ENCODE measurements around the gene OR4X2. TPM values are rescaled to one million over a fixed set of nuclear protein-coding genes. Genes with fewer than 3 reads are reported as not detected.

Gene OR4X2
- total RNA-seq, 4 donors from 2014 or later, result not detected

- intact Hi-C loops (cut with DNase I; ENCODE audit: low total_unique reads), result no loop called here
- no peak for DNase-seq (ENCODE audit: low spot score in 2 of 2)
- WGBS, 2 donors, result 28 to 43% methylated on average over 3 of the region's 3 CpGs
- H3K4me3 ChIP-seq (ENCODE audit: low read depth, poor library complexity, severe bottlenecking), result no peak overlapping the region
- TF ChIP-seq POLR2A (IDR thresholded peaks at IDR 0.05), result no peak
- TF ChIP-seq CTCF (IDR thresholded peaks at IDR 0.05), result no peak
These were observed 7.2 kb upstream of the OR4X2 start for GRCh38 chr11:48237727-48238126.

- no peak for DNase-seq (ENCODE audit: low spot score in 2 of 2)
- WGBS, 2 donors, result 65 to 68% methylated on average over 3 of the region's 3 CpGs
- TF ChIP-seq POLR2A (IDR thresholded peaks at IDR 0.05), result no peak
- TF ChIP-seq CTCF (IDR thresholded peaks at IDR 0.05), result no peak
- intact Hi-C loops (cut with DNase I; ENCODE audit: low total_unique reads), result no loop called here
- H3K4me3 ChIP-seq (ENCODE audit: low read depth, poor library complexity, severe bottlenecking), result no peak overlapping the region
These were observed 2.4 kb upstream of the OR4X2 start for GRCh38 chr11:48242501-48242900.

GRCh38 chr11:48248902-48249301 is 4.0 kb downstream of the OR4X2 start:
- intact Hi-C loops (cut with DNase I; ENCODE audit: low total_unique reads), result no loop called here
- H3K4me3 ChIP-seq (ENCODE audit: low read depth, poor library complexity, severe bottlenecking), result no peak overlapping the region
- TF ChIP-seq POLR2A (IDR thresholded peaks at IDR 0.05) (no peak), CTCF (IDR thresholded peaks at IDR 0.05) (no peak)
- no peak for DNase-seq (ENCODE audit: low spot score in 2 of 2)
- 93 to 95% methylated on average over 1 of the region's 1 CpG for WGBS, 2 donors

GRCh38 chr11:48261600-48261999 is 16.7 kb downstream of the OR4X2 start:
- no peak overlapping the region for H3K4me3 ChIP-seq (ENCODE audit: low read depth, poor library complexity, severe bottlenecking)
- intact Hi-C loops (cut with DNase I; ENCODE audit: low total_unique reads), result no loop called here
- no peak for DNase-seq (ENCODE audit: low spot score in 2 of 2)
- no peak for TF ChIP-seq POLR2A (IDR thresholded peaks at IDR 0.05)
- no peak for TF ChIP-seq CTCF (IDR thresholded peaks at IDR 0.05)
- WGBS, 2 donors, result 81 to 91% methylated on average over 2 of the region's 2 CpGs

GRCh38 chr11:48263423-48263911 is 18.6 kb downstream of the OR4X2 start, which contains the start of gene OR4X1:
Gene OR4X1 (plus strand): TSS chr11:48263861. CDS start chr11:48263861, 0 bp downstream.
- no peak for DNase-seq (ENCODE audit: low spot score in 2 of 2)
- TF ChIP-seq CTCF (IDR thresholded peaks at IDR 0.05), result no peak
- TF ChIP-seq POLR2A (IDR thresholded peaks at IDR 0.05), result no peak
- intact Hi-C loops (cut with DNase I; ENCODE audit: low total_unique reads), result no loop called here
- no peak within 1 kb of the TSS for H3K4me3 ChIP-seq (ENCODE audit: low read depth, poor library complexity, severe bottlenecking)
- 34 to 36% methylated on average over 3 of the region's 3 CpGs for WGBS, 2 donors

GRCh38 chr11:48270621-48271020 is 25.7 kb downstream of the OR4X2 start:
- no peak for DNase-seq (ENCODE audit: low spot score in 2 of 2)
- no peak overlapping the region for H3K4me3 ChIP-seq (ENCODE audit: low read depth, poor library complexity, severe bottlenecking)
- 69 to 70% methylated on average over 3 of the region's 3 CpGs for WGBS, 2 donors
- TF ChIP-seq CTCF (IDR thresholded peaks at IDR 0.05) (no peak), POLR2A (IDR thresholded peaks at IDR 0.05) (no peak)
- intact Hi-C loops (cut with DNase I; ENCODE audit: low total_unique reads), result no loop called here
